HG03565 (cell line): Measurements from ENCODE around the gene WASF3.

Experiments used
- ATAC-seq: cut with Tn5 transposase; IDR thresholded peaks from one replicate; pipeline ENCODE4 v1.9.1; 2021; ENCODE audit warnings: mild to moderate bottlenecking, moderate library complexity; ENCODE audit not compliant: unreplicated experiment

WASF3 gene

GRCh38 chr13:26679411-26680122, 122.1 kb downstream of the WASF3 start:
- ATAC-seq = no peak

GRCh38 chr13:26680123-26680450, 122.6 kb downstream of the WASF3 start:
- ATAC-seq = no peak

- ATAC-seq = no peak
These were observed 123.1 kb downstream of the WASF3 start for GRCh38 chr13:26680572-26680971.

- no peak for ATAC-seq
These were observed 123.6 kb downstream of the WASF3 start for GRCh38 chr13:26681036-26681435.

- ATAC-seq = no peak
These were observed 125.1 kb downstream of the WASF3 start for GRCh38 chr13:26682606-26683005.

- no peak for ATAC-seq
These were observed 128.1 kb downstream of the WASF3 start for GRCh38 chr13:26685606-26686005.

GRCh38 chr13:26686285-26686684, 128.8 kb downstream of the WASF3 start:
- no peak for ATAC-seq

GRCh38 chr13:26688286-26688685, 130.8 kb downstream of the WASF3 start:
- no peak for ATAC-seq

- no peak for ATAC-seq
These were observed 131.5 kb downstream of the WASF3 start for GRCh38 chr13:26688980-26689379.

GRCh38 chr13:26693749-26694463, 136.4 kb downstream of the WASF3 start:
- no peak for ATAC-seq

GRCh38 chr13:26694609-26695359, 137.3 kb downstream of the WASF3 start:
- ATAC-seq = no peak

- no peak for ATAC-seq
These were observed 137.8 kb downstream of the WASF3 start for GRCh38 chr13:26695360-26695705.

GRCh38 chr13:26695891-26696311, 138.4 kb downstream of the WASF3 start:
- no peak for ATAC-seq

- ATAC-seq = no peak
These were observed 139.8 kb downstream of the WASF3 start for GRCh38 chr13:26697069-26697955.

GRCh38 chr13:26698392-26699196, 141.1 kb downstream of the WASF3 start:
- no peak for ATAC-seq

- ATAC-seq = no peak
These were observed 141.7 kb downstream of the WASF3 start for GRCh38 chr13:26699197-26699490.

GRCh38 chr13:26705536-26705935, 148.1 kb downstream of the WASF3 start:
- ATAC-seq = no peak

GRCh38 chr13:26706381-26706780, 148.9 kb downstream of the WASF3 start:
- ATAC-seq = no peak

- ATAC-seq = no peak
These were observed 149.9 kb downstream of the WASF3 start for GRCh38 chr13:26707122-26708006.

GRCh38 chr13:26708007-26708297, 150.5 kb downstream of the WASF3 start:
- ATAC-seq = no peak
